Activated CD4-positive, alpha-beta T cell treated with anti-CD3 and anti-CD28 coated beads for 36 hours (primary cell): ENCODE data around the gene AWAT2. TPM values are rescaled to one million over a fixed set of nuclear protein-coding genes. Genes with fewer than 3 reads are reported as not detected.

Experiments used
- ATAC-seq: fragments of 200-7000 bp; cut with Tn5 transposase; one replicate; pipeline ENCODE4 v1.10.0; 2021; ENCODE audit warnings: mild to moderate bottlenecking, moderate library complexity
- CTCF ChIA-PET: fragments of 350-600 bp; sonication (Branson Sonifier 250); formaldehyde crosslinking; loops from one replicate; lab custom pipeline; 2021; ENCODE audit warnings: antibody characterized with exemption; lab: Charles Lee
- POLR2A ChIA-PET: fragments of 350-600 bp; sonication (Branson Sonifier 250); formaldehyde crosslinking; loops from one replicate; lab custom pipeline; 2021; ENCODE audit warnings: antibody characterized with exemption, inconsistent platforms; lab: Charles Lee
- DNase-seq: peaks from one replicate; pipeline ENCODE4 v3.0.0-alpha.2; 2020
- H3K27ac Mint-ChIP-seq: one replicate; pipeline ENCODE4 v1.8.0; 2021; ENCODE audit warnings: mixed read lengths
- H3K27me3 Mint-ChIP-seq: one replicate; pipeline ENCODE4 v1.8.0; 2021; ENCODE audit warnings: mixed read lengths
- H3K36me3 Mint-ChIP-seq: one replicate; pipeline ENCODE4 v1.8.0; 2021; ENCODE audit warnings: low read depth, mixed read lengths
- H3K4me1 Mint-ChIP-seq: one replicate; pipeline ENCODE4 v1.8.0; 2021; ENCODE audit warnings: mixed read lengths
- H3K4me3 Mint-ChIP-seq: one replicate; pipeline ENCODE4 v1.8.0; 2021; ENCODE audit warnings: mild to moderate bottlenecking, moderate library complexity, mixed read lengths
- H3K9me3 Mint-ChIP-seq: one replicate; pipeline ENCODE4 v1.8.0; 2021; ENCODE audit warnings: low read depth, mixed read lengths
- intact Hi-C, 2 experiments: fragments of 100-400 bp; cut with DNase I in 1 of 2; cut with micrococcal nuclease in 1 of 2; formaldehyde crosslinking; loops; one replicate each; pipeline versions ENCODE4 v1.14.2 to v1.15.1; 2022 to 2024; cut with DNase I, micrococcal nuclease
- microRNA-seq: library from miRNA; unstranded; fragments of <30 nt; microRNA quantifications from one replicate; pipeline ENCODE4 v1.2.0, GENCODE V29; 2021; ENCODE audit warnings: borderline replicate concordance
- total RNA-seq, 2 experiments: library from RNA; stranded (reverse); gene quantifications; one replicate each; pipeline ENCODE4 v1.2.3, GENCODE V29; 2021

The AWAT2 gene
- total RNA-seq, 2 experiments from 2014 or later = not detected

DNA sequence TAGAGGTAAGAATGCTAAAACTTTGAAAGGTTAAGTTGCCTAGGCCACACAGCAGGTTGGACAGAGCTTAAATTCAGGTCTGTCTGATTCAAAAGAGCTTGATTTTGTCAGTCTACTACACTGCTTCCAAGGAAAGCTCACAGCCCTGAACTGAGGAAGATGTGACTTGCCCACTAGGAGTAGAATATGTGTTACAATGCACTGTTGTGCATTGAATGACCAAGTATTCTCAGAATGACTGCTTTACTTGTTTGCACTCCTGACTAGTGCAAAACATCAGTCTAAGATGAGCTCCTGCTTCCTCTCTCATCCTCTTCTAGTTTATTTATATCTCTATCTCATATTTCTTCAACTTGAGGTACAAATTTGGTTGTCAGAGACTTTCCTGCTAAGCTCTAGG is 56.2 kb downstream of the AWAT2 start:
- Mint-ChIP-seq H3K27me3 (no peaks in the 10 kb centered on the region), H3K36me3 (no peaks in the 10 kb centered on the region), H3K4me3 (no peak overlapping the region), H3K9me3 (no peaks in the 10 kb centered on the region), H3K27ac (no peak overlapping the region), H3K4me1 (no peaks in the 10 kb centered on the region)
- POLR2A ChIA-PET = no interaction called here
- intact Hi-C loops = no loop called here
- DNase-seq (no peak), ATAC-seq (no peak)
- CTCF ChIA-PET = interaction anchor here (0.6 kb wide), 1 partner anchor 93 kb away, joined by 3 read pairs; no protein-coding TSS in a partner anchor

DNA sequence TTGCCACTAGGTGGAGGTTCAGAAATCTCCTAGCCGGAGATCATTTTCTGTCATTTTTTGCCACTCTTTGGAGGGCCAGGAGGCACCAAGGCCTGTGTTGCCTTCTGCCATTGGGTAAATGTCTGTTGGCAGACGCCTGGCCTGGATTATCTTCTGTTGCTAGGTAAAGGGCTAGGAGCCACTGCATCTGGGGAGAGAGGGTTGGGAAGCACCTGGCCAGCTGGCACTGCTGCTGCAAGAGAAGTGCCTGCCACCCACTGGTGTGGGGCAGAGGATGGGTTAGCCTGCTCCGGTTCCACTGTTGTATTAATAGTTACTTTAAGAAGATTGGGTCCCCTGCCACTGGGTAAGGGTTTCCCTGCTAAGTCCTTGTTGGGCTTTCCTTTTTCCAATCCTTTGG is 58.1 kb downstream of the AWAT2 start:
- H3K4me1 Mint-ChIP-seq = no peaks in the 10 kb centered on the region
- DNase-seq (no peak), ATAC-seq (no peak)
- H3K9me3 Mint-ChIP-seq = no peaks in the 10 kb centered on the region
- no peak overlapping the region for H3K4me3 Mint-ChIP-seq
- H3K27me3 Mint-ChIP-seq = no peaks in the 10 kb centered on the region
- POLR2A ChIA-PET = no interaction called here
- H3K27ac Mint-ChIP-seq = no peak overlapping the region
- intact Hi-C loops = no loop called here
- CTCF ChIA-PET = no interaction called here
- H3K36me3 Mint-ChIP-seq = no peaks in the 10 kb centered on the region

Small RNA genes lying within 50 kb of the gene (microRNA-seq; reads per million reads assigned to microRNA genes)
- 1.8 reads per million for gene MIR676

Other genes starting within 250 kb of the AWAT2 start
- not detected for gene OTUD6A, start 12.5 kb upstream of the AWAT2 start, total RNA-seq
- gene IGBP1, start 83.5 kb upstream of the AWAT2 start, total RNA-seq = 10 to 100 TPM; 44.4 to 46.3 TPM
- not detected for gene DGAT2L6, start 127.5 kb upstream of the AWAT2 start, total RNA-seq
- not detected for gene AWAT1, start 184.7 kb upstream of the AWAT2 start, total RNA-seq
- gene P2RY4, start 210.3 kb upstream of the AWAT2 start, total RNA-seq = under 1 TPM; 0.11 to 0.23 TPM
- not detected for gene ARR3, start 218.4 kb upstream of the AWAT2 start, total RNA-seq
- not detected for gene RAB41, start 232.2 kb upstream of the AWAT2 start, total RNA-seq
- gene PDZD11, start 240.0 kb upstream of the AWAT2 start, total RNA-seq = 10 to 100 TPM; 23.6 to 28.0 TPM
- 10 to 100 TPM; 21.2 to 25.4 TPM for gene KIF4A, start 240.2 kb upstream of the AWAT2 start, total RNA-seq